M059J (cell line): ENCODE results near the gene GIMAP1. TPM values are rescaled to one million over a fixed set of nuclear protein-coding genes. Genes with fewer than 3 reads are reported as not detected.

Source experiments
- DNase-seq: peaks from one replicate; pipeline ENCODE4 v3.0.0-alpha.2; 2012; ENCODE audit warnings: low read depth
- total RNA-seq: library from RNA; depleted of rRNA; stranded (reverse); fragments of >200 nt; shearing (Covaris generic); gene quantifications from 2 replicates; pipeline ENCODE4 v1.2.3, GENCODE V29; 2014

GIMAP1 gene
- total RNA-seq, 1 experiment from 2014 or later: 0.07 TPM

- peak; percentile 1 for DNase-seq
These were observed 6.1 kb downstream of the GIMAP1 start for GRCh38 chr7:150722431-150722931.

DNA sequence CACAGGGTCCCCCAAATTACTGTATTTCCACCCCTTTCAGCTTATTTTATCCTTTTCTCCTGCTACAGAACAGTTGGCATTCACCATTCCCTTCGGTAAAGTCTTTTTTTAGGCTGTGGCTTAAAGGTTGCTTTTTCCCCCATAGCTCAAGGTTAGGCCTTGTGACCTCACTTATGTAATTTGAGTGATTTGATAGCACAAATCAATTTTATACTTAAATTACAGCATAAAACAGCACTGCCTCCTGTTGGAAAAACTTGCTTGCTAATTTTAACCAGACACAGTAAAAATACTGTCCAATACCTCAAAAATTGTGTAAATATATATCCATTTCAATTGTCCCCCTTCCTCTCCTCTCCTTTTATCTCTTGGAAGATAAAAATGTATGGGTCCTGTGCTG, 7.1 kb downstream of the GIMAP1 start:
- no peak for DNase-seq

GRCh38 chr7:150727381-150727780, 11.0 kb downstream of the GIMAP1 start:
- DNase-seq: no peak

- DNase-seq: no peak
These were observed 11.6 kb downstream of the GIMAP1 start for GRCh38 chr7:150728011-150728410.

GRCh38 chr7:150728609-150729008, 12.2 kb downstream of the GIMAP1 start:
- DNase-seq: no peak

GRCh38 chr7:150731916-150732315, 15.5 kb downstream of the GIMAP1 start:
- no peak for DNase-seq

DNA sequence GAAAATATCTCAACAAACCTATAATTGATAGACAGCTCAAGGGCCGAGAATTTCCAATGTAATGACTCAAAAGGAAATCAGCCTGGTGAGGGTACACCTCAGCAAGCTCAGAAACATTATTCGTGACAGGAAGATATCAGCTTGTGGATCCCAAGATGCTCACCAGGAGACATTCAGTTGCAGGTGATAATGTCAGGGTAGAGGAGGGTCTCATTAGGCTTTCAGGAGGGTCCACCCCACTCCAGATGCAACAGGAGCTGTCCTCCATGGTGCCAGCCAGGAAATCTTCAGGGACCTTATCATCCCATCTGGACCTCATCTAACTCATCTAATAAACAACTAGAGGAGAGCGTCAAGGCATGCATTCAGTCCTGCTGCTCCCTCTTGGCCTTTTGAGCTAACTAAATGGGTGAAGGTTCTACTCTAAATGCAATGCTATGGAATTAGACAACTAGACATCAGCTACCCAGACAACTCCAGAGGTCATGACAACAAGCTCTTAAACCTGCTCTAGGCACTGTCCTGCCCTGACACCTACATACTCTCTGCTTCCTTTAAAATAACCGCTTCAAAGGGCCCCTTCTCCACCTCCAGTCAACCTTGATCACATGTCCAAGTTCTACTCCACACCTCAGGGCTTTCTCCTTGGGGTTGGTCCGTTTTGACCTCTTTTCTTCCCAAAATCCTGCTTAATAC, 16.5 kb downstream of the GIMAP1 start:
- no peak for DNase-seq

DNA sequence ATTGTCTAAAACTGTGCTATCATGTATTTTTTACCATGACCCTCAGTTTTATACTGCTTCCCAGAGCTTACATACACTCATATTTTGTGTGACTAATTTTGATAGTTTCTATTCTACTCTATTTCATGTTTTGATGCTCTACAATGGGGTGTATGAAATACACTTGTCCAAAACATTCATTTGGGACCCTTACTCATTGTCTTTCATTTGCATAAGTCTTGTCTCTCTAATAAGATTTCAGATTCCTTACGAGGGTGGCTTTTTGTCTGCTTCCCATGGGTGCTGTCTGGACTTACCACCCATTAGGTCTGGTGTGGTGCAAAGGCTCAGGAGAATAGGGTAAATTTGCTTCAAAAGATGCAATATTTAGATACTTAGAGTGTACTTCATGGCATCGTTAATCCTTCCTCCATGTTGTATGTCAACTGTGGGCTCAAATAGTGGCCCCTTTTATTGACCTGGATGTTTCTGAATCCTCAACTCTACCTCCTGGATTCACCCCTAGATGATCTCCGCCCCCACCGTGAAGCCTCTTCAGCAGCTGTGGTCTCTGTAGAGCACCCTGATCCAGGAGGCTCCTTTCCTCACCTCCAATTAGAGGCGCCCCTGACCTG, 17.2 kb downstream of the GIMAP1 start:
- DNase-seq: no peak

DNA sequence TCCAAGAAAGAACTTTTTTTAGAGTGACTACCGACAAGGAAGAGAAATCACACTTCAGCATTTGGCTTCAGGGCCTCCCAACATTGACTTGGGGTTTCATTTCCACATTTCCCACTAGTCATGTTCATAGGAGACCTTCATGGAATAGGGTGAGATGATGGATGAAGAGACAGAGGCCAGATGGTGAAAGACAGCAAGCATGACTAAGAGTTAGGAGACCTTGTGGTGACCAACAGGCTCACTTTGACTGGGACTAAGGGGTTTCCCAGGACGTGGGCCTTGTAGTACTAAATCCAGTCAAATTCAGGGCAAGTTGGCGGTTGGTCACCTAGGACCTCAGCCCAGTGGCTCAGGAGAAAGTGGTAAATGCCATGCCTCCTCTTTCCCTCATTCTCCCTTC, 17.8 kb downstream of the GIMAP1 start:
- DNase-seq: no peak

- no peak for DNase-seq
These were observed 19.4 kb downstream of the GIMAP1 start for GRCh38 chr7:150735596-150736358.

DNA sequence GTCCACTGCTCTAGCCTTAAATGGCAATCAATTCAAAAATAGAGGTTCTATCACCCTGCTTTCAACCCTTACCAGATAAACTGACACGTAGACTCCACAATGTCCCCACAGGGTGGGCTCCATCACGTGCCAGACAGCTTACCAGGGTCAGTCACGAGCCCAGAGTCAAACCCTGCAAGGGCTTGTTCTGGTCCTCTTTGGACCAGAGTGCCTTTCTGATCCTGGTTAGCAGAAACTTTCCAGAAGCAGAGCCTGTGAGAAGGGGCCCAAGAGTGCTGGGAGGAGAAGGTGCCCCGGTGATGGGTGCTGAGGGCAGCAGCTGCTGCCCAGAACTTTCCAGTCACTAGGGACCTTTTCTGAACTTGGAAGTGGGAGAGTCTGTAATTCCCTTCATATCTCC, 20.5 kb downstream of the GIMAP1 start:
- DNase-seq: no peak

GRCh38 chr7:150737265-150738055, 21.0 kb downstream of the GIMAP1 start, which contains the start of gene GIMAP5:
GIMAP5 (plus strand) TSS chr7:150737418; CDS start chr7:150740885, 3,467 bp downstream.
- DNase-seq: no peak

DNA sequence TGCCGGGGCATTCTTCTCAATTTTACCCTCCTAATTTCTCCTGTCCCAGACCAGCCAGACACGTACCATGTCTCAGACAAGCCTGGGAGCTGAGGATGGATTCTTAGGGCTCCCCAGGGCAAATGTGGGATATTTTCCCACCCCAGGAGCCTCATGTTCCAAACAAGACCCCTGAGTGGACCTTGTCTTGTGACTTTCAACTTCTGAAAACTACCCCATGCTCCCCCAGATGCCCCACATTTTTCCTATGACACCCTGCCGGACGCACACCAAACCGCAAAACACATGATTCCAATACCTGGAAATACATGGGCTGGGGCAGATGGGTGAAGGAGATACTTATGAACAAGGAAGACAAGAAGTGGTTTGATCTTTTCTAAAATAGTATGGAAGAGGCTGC, 21.7 kb downstream of the GIMAP1 start:
- DNase-seq: no peak

DNA sequence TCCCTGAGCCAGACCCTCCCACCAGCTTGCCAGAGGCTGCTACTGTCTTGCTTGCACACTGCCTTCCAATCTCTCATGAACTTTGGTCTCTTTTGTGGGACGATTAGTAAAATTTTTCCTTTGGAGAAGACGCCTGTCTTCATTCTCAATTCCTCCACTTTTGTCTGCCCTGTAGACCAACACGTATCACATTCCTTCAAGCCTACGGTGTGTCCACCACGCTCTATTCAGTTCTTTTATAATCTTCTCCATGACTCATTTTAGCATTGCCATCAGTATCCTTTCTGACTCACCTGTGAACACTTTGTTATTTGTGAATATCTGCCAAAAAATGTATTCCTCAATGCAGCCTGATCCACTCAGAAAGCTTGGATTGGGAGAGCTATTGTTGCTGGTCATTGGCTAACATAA, 22.2 kb downstream of the GIMAP1 start:
- DNase-seq: peak; percentile 34

- no peak for DNase-seq
These were observed 22.6 kb downstream of the GIMAP1 start for GRCh38 chr7:150739033-150739432.

GRCh38 chr7:150740053-150740452, 23.6 kb downstream of the GIMAP1 start:
- DNase-seq: no peak

DNA sequence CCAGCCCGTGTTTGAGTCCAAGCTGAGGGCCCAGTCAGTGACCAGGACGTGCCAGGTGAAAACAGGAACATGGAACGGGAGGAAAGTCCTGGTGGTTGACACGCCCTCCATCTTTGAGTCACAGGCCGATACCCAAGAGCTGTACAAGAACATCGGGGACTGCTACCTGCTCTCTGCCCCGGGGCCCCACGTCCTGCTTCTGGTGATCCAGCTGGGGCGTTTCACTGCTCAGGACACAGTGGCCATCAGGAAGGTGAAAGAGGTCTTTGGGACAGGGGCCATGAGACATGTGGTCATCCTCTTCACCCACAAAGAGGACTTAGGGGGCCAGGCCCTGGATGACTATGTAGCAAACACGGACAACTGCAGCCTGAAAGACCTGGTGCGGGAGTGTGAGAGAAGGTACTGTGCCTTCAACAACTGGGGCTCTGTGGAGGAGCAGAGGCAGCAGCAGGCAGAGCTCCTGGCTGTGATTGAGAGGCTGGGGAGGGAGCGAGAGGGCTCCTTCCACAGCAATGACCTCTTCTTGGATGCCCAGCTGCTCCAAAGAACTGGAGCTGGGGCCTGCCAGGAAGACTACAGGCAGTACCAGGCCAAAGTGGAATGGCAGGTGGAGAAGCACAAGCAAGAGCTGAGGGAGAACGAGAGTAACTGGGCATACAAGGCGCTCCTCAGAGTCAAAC, 26.0 kb downstream of the GIMAP1 start:
- no peak for DNase-seq

GRCh38 chr7:150744041-150744656, 27.7 kb downstream of the GIMAP1 start:
- DNase-seq: no peak

GRCh38 chr7:150745086-150745485, 28.7 kb downstream of the GIMAP1 start:
- no peak for DNase-seq

DNA sequence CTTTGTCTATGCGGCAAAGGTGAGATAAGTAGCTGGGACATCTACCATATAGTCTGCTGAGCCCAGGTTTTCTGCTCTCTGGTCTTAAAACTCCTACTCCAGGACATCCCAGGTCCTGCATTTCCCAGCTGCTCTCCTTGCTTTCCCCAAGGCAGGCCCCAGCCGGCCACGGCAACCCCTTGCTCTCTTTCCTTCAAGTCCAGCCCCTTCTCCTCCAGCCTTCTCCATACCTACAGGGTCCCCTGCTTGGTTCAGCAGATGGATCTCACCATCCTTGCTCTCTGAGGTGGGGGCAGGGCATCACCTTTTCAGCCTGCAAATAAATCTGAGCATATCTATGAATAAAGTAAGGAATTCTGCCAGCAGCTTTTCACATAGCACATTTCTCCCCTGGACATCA, 29.5 kb downstream of the GIMAP1 start:
- no peak for DNase-seq

- no peak for DNase-seq
These were observed 30.5 kb downstream of the GIMAP1 start for GRCh38 chr7:150746921-150747320.
